GM18858 (cell line): Measurements from ENCODE around the gene ELOVL6.
"Not testable (repeated sequence)": the region's sequence is repeated elsewhere in the genome, so short reads cannot be mapped to it uniquely, and the experiment has no call there.

Experiments used
- ATAC-seq: cut with Tn5 transposase; IDR thresholded peaks from one replicate; pipeline ENCODE4 v1.9.1; 2021; ENCODE audit not compliant: unreplicated experiment

Gene ELOVL6

DNA sequence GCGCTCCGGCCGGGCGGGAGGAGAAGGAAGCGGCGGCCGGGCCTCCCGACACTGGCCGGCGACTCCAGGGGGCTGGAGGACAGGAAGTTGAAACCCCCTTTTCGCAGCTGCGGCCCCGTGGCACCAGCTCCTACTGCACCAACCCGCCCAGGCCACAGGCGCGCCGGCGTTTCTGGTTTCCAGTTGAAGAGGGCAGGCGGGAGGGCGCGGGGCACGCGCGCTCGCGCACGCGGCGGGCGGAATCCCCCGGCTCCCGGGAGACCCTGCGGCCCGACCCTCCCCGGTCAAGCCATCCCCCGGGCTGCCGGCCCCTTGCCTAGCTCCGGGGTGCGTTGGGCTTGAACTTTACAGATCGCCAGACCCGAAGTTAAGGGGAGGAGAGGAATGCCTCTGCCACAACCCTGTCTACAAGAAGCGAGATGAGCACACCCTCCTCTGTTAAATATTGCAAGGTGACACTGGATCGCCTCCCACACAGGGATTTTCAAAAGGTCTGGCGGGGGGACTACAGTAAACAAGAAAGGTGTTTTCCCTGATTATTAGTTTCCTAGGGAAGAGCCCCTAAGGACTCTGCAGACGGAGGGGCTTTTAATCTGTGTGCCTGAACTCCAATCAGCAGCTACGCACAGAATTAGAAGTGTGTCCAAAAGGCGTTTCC, 1.4 kb downstream of the ELOVL6 start:
- no peak for ATAC-seq

DNA sequence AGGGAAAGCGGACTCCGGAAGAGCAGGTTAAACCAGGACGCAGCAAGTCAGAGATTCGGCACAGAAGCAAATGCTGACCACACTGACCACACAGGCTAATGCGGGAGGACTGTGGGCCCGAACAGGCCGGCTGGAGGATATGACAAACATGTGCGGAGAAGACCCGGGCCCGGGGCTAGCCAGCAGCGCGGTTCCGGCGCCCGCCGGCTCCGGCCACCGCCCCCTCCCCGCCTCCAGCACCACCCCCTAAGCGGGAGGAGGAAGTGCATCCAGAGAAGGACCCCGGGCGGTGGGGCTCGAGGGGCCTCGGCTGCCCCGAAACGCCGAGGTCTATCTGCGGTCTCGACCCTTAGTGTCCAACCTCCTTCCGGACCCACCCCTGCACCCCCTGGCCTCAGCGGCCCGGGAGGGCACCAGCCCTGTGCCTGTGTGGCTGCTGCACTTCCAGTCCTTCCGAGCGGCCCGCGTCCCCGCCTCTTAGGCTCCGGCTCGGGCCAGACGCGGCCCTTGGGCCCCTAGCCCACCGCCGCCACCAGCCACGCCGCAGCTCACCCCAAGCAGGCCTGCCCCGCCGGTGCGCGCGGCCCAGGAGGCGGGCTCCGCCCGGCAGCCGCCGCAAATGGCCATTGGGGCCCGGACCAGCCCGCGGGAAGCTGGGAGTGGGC, 2.1 kb downstream of the ELOVL6 start:
- ATAC-seq: no peak

DNA sequence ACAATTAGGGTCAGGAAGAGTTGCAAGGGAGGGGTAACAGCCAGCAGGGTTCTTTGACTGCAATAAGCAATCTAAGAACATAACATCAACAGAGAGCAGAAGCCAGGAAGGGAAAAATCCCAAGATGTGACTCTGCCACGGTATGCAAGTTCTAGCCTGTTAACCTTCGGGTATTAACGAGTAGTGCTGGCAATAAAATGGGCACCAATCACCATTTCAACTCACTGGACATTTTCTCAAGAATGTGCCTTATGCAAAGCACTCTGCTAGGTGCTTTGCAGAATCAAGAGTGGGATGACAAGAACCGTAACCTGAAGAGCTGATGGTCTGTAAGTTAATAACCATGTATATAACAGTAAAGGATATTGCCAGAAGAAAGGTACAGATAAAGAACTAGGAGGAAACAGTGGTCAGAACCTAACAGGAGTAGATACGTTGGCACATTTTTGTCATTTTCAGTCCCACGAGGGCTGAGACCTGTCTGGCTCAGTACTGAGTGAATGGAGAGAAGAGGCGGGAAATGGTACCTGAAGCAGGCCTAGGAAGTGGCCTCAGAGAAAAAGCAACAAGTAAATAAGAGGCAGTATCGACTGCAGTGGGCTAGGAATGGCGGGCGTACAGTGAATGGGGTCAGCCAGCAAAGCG, 2.7 kb downstream of the ELOVL6 start:
- no peak for ATAC-seq

DNA sequence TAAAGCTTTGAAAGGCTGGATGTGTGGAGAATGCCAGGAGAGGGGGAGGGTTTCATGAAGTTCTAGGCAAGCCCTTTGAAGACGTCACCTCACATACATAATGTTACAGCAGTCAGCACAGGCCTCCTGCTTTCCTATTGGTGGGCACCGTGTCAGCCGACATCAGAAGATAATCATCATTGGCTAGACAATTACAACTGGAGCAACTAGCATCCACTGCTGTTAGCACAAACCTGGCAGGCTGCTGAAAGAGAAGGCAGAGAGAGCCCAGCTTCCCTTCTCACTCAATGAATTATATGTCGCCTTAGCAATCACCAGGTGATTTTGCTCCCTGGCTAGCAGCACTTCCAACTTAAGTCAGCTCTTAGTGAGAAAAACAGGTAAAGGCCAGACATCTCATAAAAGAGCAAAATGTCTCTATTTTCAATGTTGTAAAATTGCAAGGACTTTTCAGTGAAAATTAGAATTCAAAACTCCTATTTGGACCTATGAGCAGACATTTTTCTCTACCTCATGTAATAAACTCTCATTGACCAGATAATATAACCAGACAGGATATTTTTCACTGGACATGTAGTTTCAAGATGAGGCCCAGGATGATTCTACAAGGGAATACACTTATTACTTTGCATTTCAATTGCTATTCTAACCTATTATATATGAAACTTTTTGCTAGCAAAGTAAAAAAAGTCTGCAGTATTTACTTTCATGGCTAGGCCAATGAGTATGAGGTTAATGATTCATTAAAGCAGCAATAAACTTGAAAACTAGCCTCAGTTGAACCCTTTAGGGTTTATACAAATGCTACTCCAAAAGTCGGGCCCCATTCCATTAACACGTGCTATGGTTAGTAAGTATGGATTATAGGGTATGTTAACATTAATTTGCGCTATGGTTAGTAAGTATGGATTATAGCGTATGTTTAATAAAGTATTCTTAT, 4.3 kb downstream of the ELOVL6 start:
- peak; percentile 89 for ATAC-seq

DNA sequence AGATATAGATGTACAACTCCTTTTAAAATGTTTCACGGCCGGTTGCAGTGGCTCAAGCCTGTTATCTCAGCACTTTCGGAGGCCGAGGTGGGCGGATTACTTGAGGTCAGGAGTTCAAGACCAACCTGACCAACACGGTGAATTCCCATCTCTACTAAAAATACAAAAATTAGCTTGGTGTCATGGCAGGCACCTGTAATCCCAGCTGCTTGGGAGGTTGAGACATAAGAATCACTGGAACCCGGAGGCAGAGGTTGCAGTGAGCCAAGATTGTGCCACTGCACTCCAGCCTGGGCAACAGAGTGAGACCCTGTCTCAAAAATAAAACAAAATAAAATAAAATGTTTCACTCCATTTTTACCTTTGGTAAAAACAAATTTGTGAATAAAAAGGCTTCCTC, 5.1 kb downstream of the ELOVL6 start:
- not testable (repeated sequence) for ATAC-seq

DNA sequence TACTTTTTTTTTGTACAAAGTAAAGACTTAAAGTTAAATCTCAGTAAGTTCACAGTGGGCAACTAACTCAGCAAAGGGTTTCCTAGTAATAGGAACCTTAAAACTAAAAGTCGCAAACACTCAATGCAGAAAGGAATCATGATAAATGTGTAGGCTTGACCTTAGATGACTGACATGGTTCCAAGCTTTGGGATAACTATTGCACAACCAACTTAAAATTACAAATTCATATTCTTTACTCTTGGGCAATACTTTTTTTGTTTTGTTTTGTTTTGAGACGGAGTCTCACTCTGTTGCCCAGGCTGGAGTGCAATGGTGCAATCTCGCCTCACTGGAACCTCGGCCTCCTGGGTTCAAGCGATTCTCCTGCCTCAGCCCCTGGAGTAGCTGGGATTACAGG, 8.2 kb downstream of the ELOVL6 start:
- ATAC-seq: no peak

DNA sequence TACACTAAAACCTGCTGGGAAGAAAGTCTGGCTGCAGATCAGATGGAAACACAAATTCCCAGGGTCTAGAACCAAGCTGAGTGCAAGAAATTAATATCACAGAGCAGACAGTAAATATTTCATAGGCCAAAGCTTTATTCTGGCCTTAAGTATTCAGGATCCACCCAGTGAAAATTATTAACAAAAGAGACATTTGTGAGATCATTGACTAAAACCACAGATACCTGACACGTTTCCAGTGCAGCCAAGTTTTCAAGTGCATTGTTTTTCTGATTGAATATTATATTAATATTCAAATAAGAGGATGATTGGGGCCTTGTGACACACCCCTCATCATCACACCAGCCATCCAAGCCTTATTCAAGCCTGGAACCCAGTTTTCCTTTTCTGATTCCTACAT, 10.3 kb downstream of the ELOVL6 start:
- ATAC-seq: no peak

DNA sequence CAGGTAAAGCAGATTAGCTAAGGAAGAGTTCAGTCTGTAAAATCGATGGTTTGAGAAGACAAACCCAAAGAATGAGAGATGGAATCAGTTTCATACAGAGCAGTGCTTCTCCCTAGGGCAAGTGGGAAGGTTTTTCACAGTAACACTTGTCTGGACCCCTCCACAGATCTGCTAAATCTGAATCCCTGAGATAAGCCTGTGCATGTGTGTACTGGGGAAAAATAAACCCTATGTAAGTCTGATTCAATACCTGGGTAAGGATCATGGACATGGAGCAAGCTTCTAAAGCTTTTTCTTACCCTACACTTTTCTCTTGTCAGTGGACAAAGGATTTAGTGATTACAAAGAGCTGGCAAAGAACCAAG, 13.6 kb downstream of the ELOVL6 start:
- peak; percentile 4 for ATAC-seq

DNA sequence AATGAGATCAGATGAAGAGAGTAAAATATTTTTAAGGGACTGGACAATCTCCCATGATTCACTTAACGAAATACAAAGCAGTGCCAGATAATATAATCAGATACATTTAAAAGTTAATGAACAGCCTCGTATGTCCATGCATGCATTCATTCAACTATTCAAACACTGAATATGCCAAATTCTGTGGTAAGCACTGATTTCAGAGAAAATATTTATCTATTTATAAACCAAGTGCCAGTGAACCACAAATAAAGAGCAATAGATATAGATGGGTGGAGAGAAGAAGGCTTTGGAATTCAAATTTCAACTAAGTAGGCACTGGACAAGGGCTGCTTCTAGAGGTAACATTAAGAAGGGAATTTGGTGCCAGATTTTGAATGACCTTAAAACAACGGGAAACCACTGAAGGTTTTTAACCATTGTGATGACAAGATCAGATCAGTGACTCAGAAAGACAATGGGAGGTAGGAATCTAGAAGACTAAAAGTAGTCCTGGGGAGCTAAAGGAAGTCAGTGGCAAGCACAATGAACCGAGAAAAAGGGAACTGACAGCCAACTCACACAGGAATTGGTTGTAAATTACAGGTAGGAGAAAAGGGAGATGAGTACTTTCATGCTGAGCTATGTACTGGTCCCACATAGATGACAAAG, 14.2 kb downstream of the ELOVL6 start:
- ATAC-seq: peak; percentile 37

DNA sequence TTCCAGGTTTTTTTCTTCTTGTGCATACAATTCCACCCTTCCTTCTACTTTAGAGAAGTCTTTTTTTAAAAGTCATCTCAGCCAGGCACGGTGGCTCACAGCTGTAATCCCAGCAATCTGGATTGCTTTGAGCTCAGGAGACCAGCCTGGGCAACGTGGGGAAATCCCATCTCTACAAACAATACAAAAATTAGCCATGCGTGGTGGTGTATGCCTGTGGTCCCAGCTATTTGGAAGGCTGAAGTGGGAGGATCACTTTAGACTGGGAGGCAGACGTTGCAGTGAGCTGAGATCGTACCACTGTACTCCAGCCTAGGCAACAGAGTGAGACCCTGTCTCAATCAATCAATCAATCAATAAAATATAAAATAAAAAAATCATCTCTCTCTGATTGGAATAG, 14.8 kb downstream of the ELOVL6 start:
- no peak for ATAC-seq

DNA sequence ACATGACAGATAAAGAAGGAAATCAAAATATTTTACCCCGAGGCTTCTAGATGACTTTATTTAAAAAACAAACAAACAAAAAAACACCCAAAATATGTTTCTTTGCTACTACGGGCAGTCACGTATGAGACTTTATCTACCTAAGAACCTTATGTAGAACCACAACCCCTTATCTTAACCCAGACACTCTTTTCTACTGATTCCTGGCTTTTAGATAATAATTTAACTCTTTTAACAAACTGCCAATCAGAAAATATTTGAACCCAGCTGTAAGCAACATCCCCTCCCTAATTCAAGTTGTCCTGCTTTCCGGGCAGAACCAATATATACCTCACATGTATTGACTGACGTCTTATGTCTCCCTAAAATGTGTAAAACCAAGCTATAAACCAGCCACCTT, 15.4 kb downstream of the ELOVL6 start:
- ATAC-seq: no peak

DNA sequence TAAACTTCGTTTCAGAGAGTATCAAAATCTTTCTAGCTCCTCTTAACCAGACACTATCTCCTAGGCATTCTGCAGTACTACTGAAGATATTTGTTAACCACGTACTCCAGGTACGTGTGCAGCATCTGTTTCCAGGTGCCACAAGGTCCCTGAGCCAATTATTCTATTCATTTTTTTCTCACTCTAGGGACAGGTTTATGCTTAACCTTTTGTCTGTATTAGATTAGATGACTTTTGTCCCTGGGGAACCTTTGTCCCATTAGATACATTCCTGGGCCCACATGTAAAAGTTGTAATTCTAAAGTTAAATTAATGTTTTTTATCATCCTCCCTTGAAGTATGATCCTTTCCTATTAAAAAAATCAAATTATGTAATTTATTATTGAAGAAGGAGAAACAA, 16.5 kb downstream of the ELOVL6 start:
- no peak for ATAC-seq

DNA sequence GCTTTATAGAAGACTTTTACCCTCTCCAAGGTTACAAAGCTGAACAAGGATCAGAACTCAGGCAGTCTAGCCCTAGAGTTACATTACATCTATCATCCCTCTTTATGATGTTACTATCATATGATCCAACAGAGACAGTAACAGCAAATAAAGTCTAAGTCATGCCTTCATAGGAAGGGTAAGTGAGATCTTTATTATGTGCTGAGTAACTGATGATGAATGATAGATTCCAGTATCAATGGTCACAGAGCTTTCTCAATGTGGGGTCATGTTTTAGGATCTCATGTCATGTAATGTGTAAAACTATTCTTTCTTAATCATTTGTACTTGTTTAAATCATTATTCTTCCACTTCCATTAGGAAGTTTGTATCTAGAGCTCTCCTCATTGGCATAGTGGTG, 22.8 kb downstream of the ELOVL6 start:
- no peak for ATAC-seq

DNA sequence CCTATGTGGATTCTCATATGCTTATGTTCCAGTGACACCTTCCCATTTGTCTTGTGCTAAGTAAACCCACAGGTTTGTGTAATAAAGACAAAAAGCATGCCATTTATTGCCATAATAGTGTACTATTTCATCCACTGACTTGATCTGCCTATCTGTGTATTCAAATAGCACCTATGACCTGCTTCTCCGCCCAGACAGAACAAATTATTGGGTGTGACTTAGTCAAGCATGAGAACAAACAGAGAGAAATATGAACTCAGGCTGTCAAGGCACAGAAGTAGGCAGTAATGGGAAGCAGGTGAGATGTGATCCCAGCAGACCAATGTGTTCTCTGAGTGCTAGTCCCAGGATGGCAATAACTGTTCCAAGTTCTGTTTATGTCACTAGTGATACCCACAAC, 25.4 kb downstream of the ELOVL6 start:
- no peak for ATAC-seq

DNA sequence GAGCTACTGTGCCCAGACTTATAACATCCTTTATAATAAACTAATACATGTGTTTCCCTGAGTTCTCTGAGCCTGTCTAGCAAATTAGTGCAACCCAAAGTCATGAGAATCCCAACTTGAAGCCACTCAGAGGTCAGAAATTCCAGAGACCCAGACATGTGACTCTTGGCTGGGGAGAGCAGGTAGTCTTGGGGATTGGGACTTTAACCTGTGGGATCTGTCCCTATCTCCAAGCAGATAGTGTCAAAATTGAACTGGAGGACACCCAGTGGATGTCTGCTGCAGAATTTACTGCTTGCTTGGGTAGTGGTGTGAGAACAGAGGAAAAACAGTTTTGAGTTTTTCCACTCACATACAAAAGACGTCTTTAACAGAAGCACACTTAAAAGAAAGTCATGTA, 26.4 kb downstream of the ELOVL6 start:
- ATAC-seq: no peak

DNA sequence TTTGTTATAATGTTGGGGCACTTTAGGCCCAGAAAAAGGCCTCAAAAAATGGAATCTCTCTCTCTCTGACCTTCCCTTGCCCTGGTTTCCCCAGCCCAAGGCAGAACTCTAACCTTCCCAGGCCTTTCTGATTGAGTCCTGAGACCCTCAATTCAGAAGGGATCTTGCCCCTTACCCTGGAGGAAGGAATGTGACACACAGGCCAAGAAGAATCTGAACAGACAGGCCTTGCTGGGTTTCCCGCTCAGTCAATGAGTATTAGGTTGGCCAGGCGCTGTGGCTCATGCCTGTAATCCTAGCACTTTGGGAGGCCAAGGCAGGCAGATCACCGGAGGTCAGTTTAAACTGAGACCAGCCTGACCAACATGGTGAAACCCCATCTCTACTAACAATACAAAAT, 27.6 kb downstream of the ELOVL6 start:
- ATAC-seq: no peak

DNA sequence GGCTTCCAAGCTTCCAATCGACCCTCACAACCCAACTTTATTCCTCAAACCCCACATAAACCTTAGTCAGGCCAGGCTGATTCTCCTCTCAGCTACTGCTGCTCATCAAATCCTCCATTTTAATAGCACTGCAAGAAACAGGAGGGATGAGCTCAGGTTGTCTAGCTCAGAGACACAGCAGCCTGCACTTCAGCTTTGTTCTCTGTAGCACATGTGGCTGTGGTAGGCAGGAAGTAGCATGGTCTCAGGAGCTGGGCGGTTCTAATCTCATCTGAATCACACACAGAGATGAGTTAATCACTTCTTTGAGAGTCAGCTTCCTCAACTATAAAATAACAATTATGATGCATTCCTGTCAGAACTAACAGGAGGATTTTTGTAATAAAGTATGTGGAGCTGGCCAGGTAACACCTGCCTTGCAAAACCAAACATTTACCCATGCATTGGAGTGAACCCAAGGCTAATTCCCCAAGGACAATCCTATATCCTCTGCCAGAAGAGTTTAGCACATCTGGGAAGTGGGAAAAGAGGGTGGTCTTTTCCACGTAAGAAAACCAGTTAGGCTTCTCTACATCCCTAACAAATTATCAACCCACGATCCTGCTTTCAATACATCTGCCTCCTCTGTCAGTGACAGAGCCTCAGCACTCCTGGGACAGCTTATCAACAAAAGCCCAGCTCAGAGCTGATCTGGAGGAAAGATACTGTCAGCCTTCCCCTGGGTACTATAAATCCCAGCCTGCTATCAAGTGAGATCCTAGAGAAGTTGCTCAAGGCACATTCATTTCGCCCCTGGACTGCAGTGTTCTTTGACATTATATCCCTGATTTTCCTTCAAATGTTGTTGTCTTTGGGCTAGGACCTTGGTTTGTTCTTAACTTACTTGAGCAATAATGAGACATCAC, 32.8 kb downstream of the ELOVL6 start:
- ATAC-seq: no peak

DNA sequence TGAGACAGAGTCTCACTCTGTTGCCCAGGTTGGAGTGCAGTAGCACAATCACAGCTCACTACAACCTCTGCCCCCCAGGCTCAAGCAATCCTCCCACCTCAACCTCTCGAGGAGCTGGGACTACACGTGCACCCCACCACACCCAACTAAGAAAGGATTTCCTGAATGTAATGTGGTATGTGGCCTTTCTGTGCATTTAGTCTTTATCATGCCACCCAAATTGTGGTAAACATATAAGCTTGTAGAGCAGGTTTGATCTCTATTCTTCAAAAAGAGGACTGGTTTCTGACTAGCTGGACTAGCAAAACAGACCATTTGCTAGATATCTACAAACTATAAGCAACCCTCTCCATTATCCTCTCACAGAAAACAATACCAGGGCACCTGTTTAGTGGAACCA, 33.6 kb downstream of the ELOVL6 start:
- ATAC-seq: no peak

DNA sequence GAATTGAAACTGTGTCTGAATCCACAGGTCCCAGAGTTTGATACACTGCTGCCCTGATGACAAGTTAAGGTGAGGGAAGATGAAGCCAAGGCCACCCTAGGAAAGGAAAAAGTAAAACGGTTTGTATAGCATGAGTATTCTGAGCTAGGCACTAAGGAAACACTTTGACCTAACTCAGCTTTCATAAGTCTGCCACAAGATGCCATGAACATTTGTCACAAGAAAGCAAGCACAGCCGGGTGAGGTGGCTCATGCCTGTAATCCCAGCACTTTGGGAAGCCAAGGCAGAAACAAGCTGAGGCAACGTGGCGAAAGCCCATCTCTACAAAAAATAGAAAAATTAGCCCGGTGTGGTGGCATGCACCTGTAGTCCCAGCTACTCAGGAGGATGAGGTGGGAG, 34.2 kb downstream of the ELOVL6 start:
- no peak for ATAC-seq
